ENCODE measurements around the gene DNAH8.

- TF ChIP-seq POLR2A (IDR thresholded peaks at IDR 0.05) = no peak
- no peak for TF ChIP-seq CTCF (IDR thresholded peaks at IDR 0.05 in 8 of 11, conservative IDR thresholded peaks at IDR 0.05 in 3 of 11)
- TF ChIP-seq POLR2AphosphoS5 (IDR thresholded peaks at IDR 0.05) = no peak
These were observed 90.1 kb downstream of the DNAH8 start for GRCh38 chr6:38805127-38805655.

Data from spleen (tissue), 7 donors.